Measurements from ENCODE around the gene SPG21. TPM values are rescaled to one million over a fixed set of nuclear protein-coding genes. Genes with fewer than 3 reads are reported as not detected.
A peak's percentile ranks its signal among the peaks of the same experiment; 100 is the strongest.
"Not testable (repeated sequence)": the region's sequence is repeated elsewhere in the genome, so short reads cannot be mapped to it uniquely, and the experiment has no call there.

SPG21 gene
- total RNA-seq, 1 donor from 2014 or later, result 107 TPM

- no peak overlapping the region for H3K4me3 ChIP-seq
- no peak for TF ChIP-seq CTCF (IDR thresholded peaks at IDR 0.05)
- peaks cover 10% of the 10 kb centered on the region for H3K4me1 ChIP-seq
- intact Hi-C loops (cut with DNase I), result no loop called here
- no peaks in the 10 kb centered on the region for H3K9me3 ChIP-seq
- ATAC-seq, result no peak
- no peak for DNase-seq
- H3K36me3 ChIP-seq, result peaks cover 37% of the 10 kb centered on the region
- H3K27ac ChIP-seq, result peak overlapping the region; percentile 82
- H3K27me3 ChIP-seq, result no peaks in the 10 kb centered on the region
These were observed 37.9 kb upstream of the SPG21 start for GRCh38 chr15:65027593-65027992.

GRCh38 chr15:65026756-65027155 lies 37.0 kb upstream of the SPG21 start:
- no peaks in the 10 kb centered on the region for H3K9me3 ChIP-seq
- intact Hi-C loops (cut with DNase I), result no loop called here
- H3K36me3 ChIP-seq, result peaks cover 44% of the 10 kb centered on the region
- no peak overlapping the region for H3K27ac ChIP-seq
- ATAC-seq (no peak), DNase-seq (no peak)
- H3K4me1 ChIP-seq, result peaks cover 10% of the 10 kb centered on the region
- H3K27me3 ChIP-seq, result no peaks in the 10 kb centered on the region
- no peak overlapping the region for H3K4me3 ChIP-seq
- TF ChIP-seq CTCF (IDR thresholded peaks at IDR 0.05), result no peak

- intact Hi-C loops (cut with DNase I), result no loop called here
- Histone ChIP-seq H3K27me3 (no peaks in the 10 kb centered on the region), H3K4me3 (no peak overlapping the region), H3K9me3 (no peaks in the 10 kb centered on the region), H3K4me1 (no peaks in the 10 kb centered on the region), H3K27ac (no peak overlapping the region), H3K36me3 (peaks cover 89% of the 10 kb centered on the region)
- DNase-seq, result no peak
- no peak for TF ChIP-seq CTCF (IDR thresholded peaks at IDR 0.05)
- no peak for ATAC-seq
These were observed 31.8 kb upstream of the SPG21 start for GRCh38 chr15:65021488-65021887.

- Histone ChIP-seq H3K4me1 (no peaks in the 10 kb centered on the region), H3K27me3 (no peaks in the 10 kb centered on the region), H3K27ac (no peak overlapping the region), H3K4me3 (no peak overlapping the region), H3K36me3 (peaks cover 89% of the 10 kb centered on the region), H3K9me3 (no peaks in the 10 kb centered on the region)
- no peak for TF ChIP-seq CTCF (IDR thresholded peaks at IDR 0.05)
- intact Hi-C loops (cut with DNase I), result no loop called here
- ATAC-seq, result no peak
- no peak for DNase-seq
These were observed 30.7 kb upstream of the SPG21 start for GRCh38 chr15:65020419-65020818.

- H3K27ac ChIP-seq; ATAC-seq; H3K4me1 ChIP-seq; DNase-seq; intact Hi-C loops (cut with DNase I); H3K9me3 ChIP-seq; H3K4me3 ChIP-seq; H3K27me3 ChIP-seq: not testable (repeated sequence)
- H3K36me3 ChIP-seq, result peaks cover 35% of the 10 kb centered on the region
These were observed 21.5 kb upstream of the SPG21 start for GRCh38 chr15:65011198-65011597.

GRCh38 chr15:65008983-65009382 lies 19.3 kb upstream of the SPG21 start:
- H3K4me1 ChIP-seq, result no peaks in the 10 kb centered on the region
- H3K9me3 ChIP-seq, result peaks cover 4% of the 10 kb centered on the region
- ATAC-seq (no peak), DNase-seq (no peak)
- TF ChIP-seq CTCF (IDR thresholded peaks at IDR 0.05), result no peak
- intact Hi-C loops (cut with DNase I), result no loop called here
- H3K27me3 ChIP-seq, result no peaks in the 10 kb centered on the region
- H3K4me3 ChIP-seq, result no peak overlapping the region
- peaks cover 32% of the 10 kb centered on the region for H3K36me3 ChIP-seq
- H3K27ac ChIP-seq, result no peak overlapping the region

Data from upper lobe of right lung (tissue), 1 donor.